ENCODE data around the gene MAP3K10. TPM values are rescaled to one million over a fixed set of nuclear protein-coding genes. Genes with fewer than 3 reads are reported as not detected.

The MAP3K10 gene
- total and polyA plus RNA-seq, 12 donors: 2.4 to 78.3 (median 18.2) TPM

DNA sequence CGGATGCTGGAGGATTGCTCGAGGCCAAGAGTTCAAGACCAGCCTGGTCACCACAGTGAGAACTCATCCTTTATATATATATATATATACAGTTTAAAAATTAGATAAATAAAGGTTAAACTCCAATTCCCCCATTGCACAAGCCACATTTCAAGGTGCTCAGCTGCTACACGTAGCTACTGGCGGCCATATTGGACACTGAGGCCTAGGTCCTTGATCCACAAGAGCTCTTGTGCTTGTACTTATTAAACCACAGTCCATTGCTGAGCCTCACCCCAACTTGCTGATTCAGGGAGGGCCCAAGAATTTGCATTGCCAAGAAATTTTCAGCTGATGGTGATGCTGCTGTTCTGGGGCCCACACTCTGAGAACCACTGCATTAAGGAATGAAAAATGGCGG lies 17.4 kb downstream of the MAP3K10 start:
- H3K36me3 ChIP-seq (replicated peaks in 1 of 2): peaks cover 0 to 22% of the 10 kb centered on the region in 2 donors
- WGBS, 4 donors: 97 to 98% (median 98%) methylated on average over 5 of the region's 5 CpGs
- intact Hi-C loops (cut with DNase I): no loop called here
- no peak overlapping the region for H3K4me3 ChIP-seq
- no peak overlapping the region for H3K27ac ChIP-seq
- H3K4me1 ChIP-seq (replicated peaks in 1 of 2): no peaks in the 10 kb centered on the region
- TF ChIP-seq POLR2A (IDR thresholded peaks at IDR 0.05): no peak
- TF ChIP-seq, protein P1, sequence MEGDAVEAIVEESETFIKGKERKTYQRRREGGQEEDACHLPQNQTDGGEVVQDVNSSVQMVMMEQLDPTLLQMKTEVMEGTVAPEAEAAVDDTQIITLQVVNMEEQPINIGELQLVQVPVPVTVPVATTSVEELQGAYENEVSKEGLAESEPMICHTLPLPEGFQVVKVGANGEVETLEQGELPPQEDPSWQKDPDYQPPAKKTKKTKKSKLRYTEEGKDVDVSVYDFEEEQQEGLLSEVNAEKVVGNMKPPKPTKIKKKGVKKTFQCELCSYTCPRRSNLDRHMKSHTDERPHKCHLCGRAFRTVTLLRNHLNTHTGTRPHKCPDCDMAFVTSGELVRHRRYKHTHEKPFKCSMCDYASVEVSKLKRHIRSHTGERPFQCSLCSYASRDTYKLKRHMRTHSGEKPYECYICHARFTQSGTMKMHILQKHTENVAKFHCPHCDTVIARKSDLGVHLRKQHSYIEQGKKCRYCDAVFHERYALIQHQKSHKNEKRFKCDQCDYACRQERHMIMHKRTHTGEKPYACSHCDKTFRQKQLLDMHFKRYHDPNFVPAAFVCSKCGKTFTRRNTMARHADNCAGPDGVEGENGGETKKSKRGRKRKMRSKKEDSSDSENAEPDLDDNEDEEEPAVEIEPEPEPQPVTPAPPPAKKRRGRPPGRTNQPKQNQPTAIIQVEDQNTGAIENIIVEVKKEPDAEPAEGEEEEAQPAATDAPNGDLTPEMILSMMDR (IDR thresholded peaks at IDR 0.05): no peak
- no peaks in the 10 kb centered on the region for H3K27me3 ChIP-seq
- no peaks in the 10 kb centered on the region for H3K9me3 ChIP-seq (replicated peaks in 1 of 3)
- DNase-seq: no peak

DNA sequence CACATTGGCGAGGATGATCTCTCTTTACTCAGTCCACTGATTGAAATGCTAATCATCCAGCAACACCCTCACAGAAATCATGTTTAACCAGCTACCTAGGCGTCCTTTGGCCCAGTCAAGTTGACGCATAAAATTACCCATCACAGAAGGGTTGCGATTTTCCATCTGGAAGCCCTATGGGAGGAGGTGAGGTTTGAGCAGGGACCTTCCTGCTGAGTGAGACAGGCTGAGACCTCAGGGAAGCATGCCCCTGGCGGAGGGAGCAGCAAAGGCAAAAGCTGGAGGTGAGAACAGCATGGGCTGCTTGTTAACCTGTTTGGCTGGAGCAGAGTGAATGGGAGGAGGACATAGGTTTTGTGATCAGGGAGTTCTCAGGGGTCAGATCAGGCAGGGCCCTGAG lies 19.7 kb downstream of the MAP3K10 start:
- no peak for TF ChIP-seq POLR2A (IDR thresholded peaks at IDR 0.05)
- TF ChIP-seq, protein P1 (IDR thresholded peaks at IDR 0.05): no peak
- H3K4me3 ChIP-seq: no peak overlapping the region
- no peak overlapping the region for H3K27ac ChIP-seq
- no peaks in the 10 kb centered on the region for H3K9me3 ChIP-seq (replicated peaks in 1 of 3)
- DNase-seq: no peak
- peaks cover under 1% of the 10 kb centered on the region for H3K27me3 ChIP-seq
- 93 to 97% (median 96%) methylated on average over 4 to 5 of the region's 5 CpGs for WGBS, 4 donors
- no peaks in the 10 kb centered on the region for H3K4me1 ChIP-seq (replicated peaks in 1 of 2)
- peaks cover 0 to 20% of the 10 kb centered on the region in 2 donors for H3K36me3 ChIP-seq (replicated peaks in 1 of 2)
- intact Hi-C loops (cut with DNase I): loop anchor here in 1 of 2 donors (10.0 kb wide), 1 partner anchor 66 kb away; no protein-coding TSS in a partner anchor

DNA sequence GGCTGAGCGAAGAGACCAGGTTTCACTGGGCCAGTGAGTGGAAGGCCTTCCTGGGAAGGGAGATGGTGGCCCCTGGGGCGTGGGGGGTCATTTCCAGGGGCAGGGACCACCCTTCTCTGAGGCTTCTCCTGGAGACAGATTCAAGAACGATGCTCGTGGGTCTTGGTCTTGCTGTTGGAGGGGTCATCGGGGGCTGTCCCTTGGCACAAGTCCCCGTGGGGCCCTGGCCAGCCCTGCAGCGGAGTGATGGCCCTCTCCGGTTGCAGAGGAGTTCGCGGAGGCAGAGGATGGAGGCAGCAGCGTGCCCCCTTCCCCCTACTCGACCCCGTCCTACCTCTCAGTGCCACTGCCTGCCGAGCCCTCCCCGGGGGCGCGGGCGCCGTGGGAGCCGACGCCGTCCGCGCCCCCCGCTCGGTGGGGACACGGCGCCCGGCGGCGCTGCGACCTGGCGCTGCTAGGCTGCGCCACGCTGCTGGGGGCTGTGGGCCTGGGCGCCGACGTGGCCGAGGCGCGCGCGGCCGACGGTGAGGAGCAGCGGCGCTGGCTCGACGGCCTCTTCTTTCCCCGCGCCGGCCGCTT lies 22.1 kb downstream of the MAP3K10 start:
- 90 to 97% (median 90%) methylated on average over 23 to 53 of the region's 53 CpGs for WGBS, 4 donors
- peaks cover 25% of the 10 kb centered on the region for H3K27me3 ChIP-seq
- peaks cover 0 to 20% of the 10 kb centered on the region in 2 donors for H3K36me3 ChIP-seq (replicated peaks in 1 of 2)
- no peak for DNase-seq
- intact Hi-C loops (cut with DNase I): loop anchor here in 1 of 2 donors (10.0 kb wide), 1 partner anchor 69 kb away; no protein-coding TSS in a partner anchor
- no peak for TF ChIP-seq POLR2A (IDR thresholded peaks at IDR 0.05)
- TF ChIP-seq, protein P1 (IDR thresholded peaks at IDR 0.05): no peak
- peaks cover 0 to 6% of the 10 kb centered on the region in 2 donors for H3K4me1 ChIP-seq (replicated peaks in 1 of 2)
- no peak overlapping the region for H3K27ac ChIP-seq
- H3K4me3 ChIP-seq: no peak overlapping the region
- H3K9me3 ChIP-seq (replicated peaks in 1 of 3): no peaks in the 10 kb centered on the region

DNA sequence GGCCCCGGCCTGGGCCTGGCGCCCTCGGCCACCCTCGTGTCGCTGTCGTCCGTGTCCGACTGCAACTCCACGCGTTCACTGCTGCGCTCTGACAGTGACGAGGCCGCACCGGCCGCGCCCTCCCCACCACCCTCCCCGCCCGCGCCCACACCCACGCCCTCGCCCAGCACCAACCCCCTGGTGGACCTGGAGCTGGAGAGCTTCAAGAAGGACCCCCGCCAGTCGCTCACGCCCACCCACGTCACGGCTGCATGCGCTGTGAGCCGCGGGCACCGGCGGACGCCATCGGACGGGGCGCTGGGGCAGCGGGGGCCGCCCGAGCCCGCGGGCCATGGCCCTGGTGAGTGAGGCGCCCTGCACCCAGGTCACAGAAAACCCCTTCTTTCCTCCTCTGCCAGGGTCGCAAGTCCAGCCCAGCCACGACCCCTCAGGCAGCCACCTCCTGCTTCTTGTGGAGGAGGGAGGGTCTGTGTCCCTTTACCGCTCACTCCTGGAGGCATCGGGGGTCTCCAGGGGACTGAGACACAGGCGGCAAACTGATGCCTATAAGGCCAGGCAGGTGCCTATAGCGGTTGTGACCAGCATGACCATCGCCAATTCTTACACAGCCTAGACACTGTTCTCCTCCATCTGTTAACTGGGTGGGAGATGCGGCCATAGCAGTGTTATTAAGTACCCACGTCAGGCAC lies 22.8 kb downstream of the MAP3K10 start:
- WGBS, 4 donors: 91 to 97% (median 93%) methylated on average over 15 to 50 of the region's 50 CpGs
- Histone ChIP-seq H3K27ac (no peak overlapping the region), H3K36me3 (replicated peaks in 1 of 2) (peaks cover 0 to 15% of the 10 kb centered on the region in 2 donors), H3K4me3 (no peak overlapping the region), H3K27me3 (peaks cover 28% of the 10 kb centered on the region), H3K9me3 (replicated peaks in 1 of 3) (no peaks in the 10 kb centered on the region), H3K4me1 (replicated peaks in 1 of 2) (peaks cover 0 to 6% of the 10 kb centered on the region in 2 donors)
- intact Hi-C loops (cut with DNase I): loop anchor here in 1 of 2 donors (10.0 kb wide), 1 partner anchor 69 kb away; no protein-coding TSS in a partner anchor
- DNase-seq: no peak
- TF ChIP-seq, protein P1 (IDR thresholded peaks at IDR 0.05): no peak
- TF ChIP-seq POLR2A (IDR thresholded peaks at IDR 0.05): no peak

Data from adrenal gland (tissue), 12 donors.